Type B pancreatic cell (in vitro differentiated cells): ENCODE measurements around the gene FAXDC2. TPM values are rescaled to one million over a fixed set of nuclear protein-coding genes. Genes with fewer than 3 reads are reported as not detected.

Source experiments
- DNase-seq: peaks from one replicate; pipeline ENCODE4 v3.0.0; 2021; ENCODE audit warnings: mixed read lengths; ENCODE audit not compliant: unreplicated experiment; ENCODE audit errors: extremely low spot score
- H3K27ac Mint-ChIP-seq: 2 replicates; pipeline ENCODE4 v1.8.0; 2021; ENCODE audit warnings: mild to moderate bottlenecking, mixed read lengths
- H3K27me3 Mint-ChIP-seq: 2 replicates; pipeline ENCODE4 v1.8.0; 2021; ENCODE audit warnings: mixed read lengths
- H3K36me3 Mint-ChIP-seq: 2 replicates; pipeline ENCODE4 v1.8.0; 2021; ENCODE audit warnings: mixed read lengths
- H3K4me1 Mint-ChIP-seq: one replicate; pipeline ENCODE4 v1.8.0; 2021; ENCODE audit warnings: mixed read lengths; ENCODE audit not compliant: unreplicated experiment
- H3K4me3 Mint-ChIP-seq: 2 replicates; pipeline ENCODE4 v1.8.0; 2021; ENCODE audit warnings: mild to moderate bottlenecking, mixed read lengths
- H3K9me3 Mint-ChIP-seq: 2 replicates; pipeline ENCODE4 v1.8.0; 2021; ENCODE audit warnings: mixed read lengths
- long read RNA-seq: library from polyadenylated mRNA; unstranded; transcript quantifications from one replicate; pipeline ENCODE4 v2.0.0, GENCODE V29; 2020
- total RNA-seq: library from RNA; stranded (reverse); gene quantifications from 2 replicates; pipeline ENCODE4 v1.2.1, GENCODE V29; 2021; ENCODE audit warnings: low replicate concordance
- TF ChIP-seq, protein P1 (sequence below): fragments of 200-600 bp; sonication (generic); conservative IDR thresholded peaks from 2 replicates; pipeline ENCODE4 v1.5.0; 2021; ENCODE audit warnings: antibody characterized with exemption, mild to moderate bottlenecking

FAXDC2 gene, protein sequence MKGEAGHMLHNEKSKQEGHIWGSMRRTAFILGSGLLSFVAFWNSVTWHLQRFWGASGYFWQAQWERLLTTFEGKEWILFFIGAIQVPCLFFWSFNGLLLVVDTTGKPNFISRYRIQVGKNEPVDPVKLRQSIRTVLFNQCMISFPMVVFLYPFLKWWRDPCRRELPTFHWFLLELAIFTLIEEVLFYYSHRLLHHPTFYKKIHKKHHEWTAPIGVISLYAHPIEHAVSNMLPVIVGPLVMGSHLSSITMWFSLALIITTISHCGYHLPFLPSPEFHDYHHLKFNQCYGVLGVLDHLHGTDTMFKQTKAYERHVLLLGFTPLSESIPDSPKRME
- 9.3 and 24.9 TPM in 2 replicates for total RNA-seq
- long read RNA-seq, transcript FAXDC2-201 (9 exons, 3,251 nt) = major isoform, 8 of 27 reads
- long read RNA-seq, partial matches to known transcripts = 10 of 27 reads
- long read RNA-seq, other reads (novel, unspliced or antisense) = 7 of 27 reads

- Mint-ChIP-seq H3K4me1 (peaks cover 26% of the 10 kb centered on the region), H3K27me3 (no peaks in the 10 kb centered on the region), H3K9me3 (no peaks in the 10 kb centered on the region), H3K4me3 (peak within 1 kb of the TSS; percentile 94), H3K27ac (peak within 1 kb of the TSS; percentile 95), H3K36me3 (no peaks in the 10 kb centered on the region)
- DNase-seq = peak; percentile 72
- TF ChIP-seq, protein P1, sequence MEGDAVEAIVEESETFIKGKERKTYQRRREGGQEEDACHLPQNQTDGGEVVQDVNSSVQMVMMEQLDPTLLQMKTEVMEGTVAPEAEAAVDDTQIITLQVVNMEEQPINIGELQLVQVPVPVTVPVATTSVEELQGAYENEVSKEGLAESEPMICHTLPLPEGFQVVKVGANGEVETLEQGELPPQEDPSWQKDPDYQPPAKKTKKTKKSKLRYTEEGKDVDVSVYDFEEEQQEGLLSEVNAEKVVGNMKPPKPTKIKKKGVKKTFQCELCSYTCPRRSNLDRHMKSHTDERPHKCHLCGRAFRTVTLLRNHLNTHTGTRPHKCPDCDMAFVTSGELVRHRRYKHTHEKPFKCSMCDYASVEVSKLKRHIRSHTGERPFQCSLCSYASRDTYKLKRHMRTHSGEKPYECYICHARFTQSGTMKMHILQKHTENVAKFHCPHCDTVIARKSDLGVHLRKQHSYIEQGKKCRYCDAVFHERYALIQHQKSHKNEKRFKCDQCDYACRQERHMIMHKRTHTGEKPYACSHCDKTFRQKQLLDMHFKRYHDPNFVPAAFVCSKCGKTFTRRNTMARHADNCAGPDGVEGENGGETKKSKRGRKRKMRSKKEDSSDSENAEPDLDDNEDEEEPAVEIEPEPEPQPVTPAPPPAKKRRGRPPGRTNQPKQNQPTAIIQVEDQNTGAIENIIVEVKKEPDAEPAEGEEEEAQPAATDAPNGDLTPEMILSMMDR = no peak
Measured at GRCh38 chr5:154850255-154851062, at the start of gene FAXDC2. FAXDC2 (minus strand) TSS chr5:154850603; CDS start chr5:154838178, 12,425 bp downstream.

DNA sequence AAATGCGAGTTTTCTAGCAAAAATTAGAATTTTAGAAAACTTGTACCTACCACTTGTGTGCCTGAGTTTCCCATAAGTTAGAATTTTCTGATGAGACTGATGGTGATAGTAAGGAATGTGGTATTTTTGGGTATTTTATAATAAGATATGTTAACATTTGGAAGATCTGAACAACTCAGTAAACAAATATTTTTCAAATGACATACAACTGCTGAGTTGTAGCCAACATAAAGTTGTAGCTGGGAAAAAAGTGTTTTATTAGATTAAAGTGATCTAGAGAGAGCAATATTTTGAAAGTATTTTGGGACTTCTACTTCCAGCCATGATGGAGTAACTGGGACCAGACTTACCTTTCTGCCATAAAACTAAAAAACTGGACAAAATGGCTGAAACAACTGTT, 49.7 kb upstream of the FAXDC2 start:
- H3K9me3 Mint-ChIP-seq = no peaks in the 10 kb centered on the region
- H3K4me1 Mint-ChIP-seq = no peaks in the 10 kb centered on the region
- no peaks in the 10 kb centered on the region for H3K27me3 Mint-ChIP-seq
- TF ChIP-seq, protein P1 = no peak
- no peak overlapping the region for H3K27ac Mint-ChIP-seq
- no peak for DNase-seq
- H3K36me3 Mint-ChIP-seq = peaks cover 42% of the 10 kb centered on the region
- H3K4me3 Mint-ChIP-seq = no peak overlapping the region

- H3K4me1 Mint-ChIP-seq = no peaks in the 10 kb centered on the region
- TF ChIP-seq, protein P1 = no peak
Measured at GRCh38 chr5:154899151-154899816, 48.9 kb upstream of the FAXDC2 start.

GRCh38 chr5:154898210-154898609, 47.8 kb upstream of the FAXDC2 start:
- Mint-ChIP-seq H3K27ac (no peak overlapping the region), H3K4me3 (no peak overlapping the region), H3K36me3 (peaks cover 37% of the 10 kb centered on the region), H3K4me1 (no peaks in the 10 kb centered on the region), H3K27me3 (no peaks in the 10 kb centered on the region), H3K9me3 (no peaks in the 10 kb centered on the region)
- DNase-seq = no peak
- TF ChIP-seq, protein P1 = no peak

More at GRCh38 chr5:154899151-154899816, 48.9 kb upstream of the FAXDC2 start:
- no peaks in the 10 kb centered on the region for H3K27me3 Mint-ChIP-seq
- no peak for DNase-seq
- no peak overlapping the region for H3K27ac Mint-ChIP-seq
- no peaks in the 10 kb centered on the region for H3K9me3 Mint-ChIP-seq
- H3K4me3 Mint-ChIP-seq = no peak overlapping the region
- H3K36me3 Mint-ChIP-seq = peaks cover 42% of the 10 kb centered on the region

DNA sequence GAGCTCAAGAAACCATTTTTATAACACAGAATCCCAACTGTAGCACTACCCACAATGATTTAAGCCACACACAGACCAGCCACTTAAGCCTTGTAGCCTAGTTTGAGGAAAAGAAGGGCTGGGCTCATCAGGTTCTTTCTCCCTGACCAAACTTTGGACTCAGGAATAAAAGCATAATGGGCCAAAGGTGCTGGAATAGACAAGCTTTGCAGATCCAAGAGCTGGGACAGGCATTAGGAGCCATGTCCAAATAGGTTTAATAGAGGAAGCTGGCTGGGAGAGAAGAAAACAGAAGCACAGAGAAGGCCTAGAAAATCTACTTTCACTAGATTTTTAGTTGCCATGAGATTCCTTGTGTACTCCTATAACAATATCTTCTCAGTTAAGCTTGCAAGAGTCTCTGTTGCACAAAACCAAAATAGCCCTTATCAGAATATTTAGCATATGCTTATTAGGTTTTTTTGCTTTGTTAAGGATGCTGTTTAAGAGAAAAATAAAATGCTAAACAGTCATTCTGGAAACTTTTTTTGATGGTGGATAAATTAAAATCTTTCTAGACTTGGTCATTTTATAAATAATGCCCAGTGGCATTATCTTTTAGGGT, 46.3 kb upstream of the FAXDC2 start:
- Mint-ChIP-seq H3K4me1 (no peaks in the 10 kb centered on the region), H3K9me3 (no peaks in the 10 kb centered on the region), H3K4me3 (no peak overlapping the region), H3K36me3 (peaks cover 37% of the 10 kb centered on the region), H3K27me3 (no peaks in the 10 kb centered on the region), H3K27ac (no peak overlapping the region)
- TF ChIP-seq, protein P1 = no peak
- DNase-seq = no peak
